Tibial nerve (tissue), 4 donors: Measurements from ENCODE around the gene ZNF184.

Source experiments
- CTCF ChIP-seq, 5 experiments: fragments of 200-600 bp in 3 of 5; fragments of 450-650 bp in 2 of 5; sonication (generic) in 3 of 5; IDR thresholded peaks; one replicate each; pipeline ENCODE4 v1.5.1; 2016 to 2019; ENCODE audit warnings: antibody characterized with exemption in 5 of 5, mild to moderate bottlenecking in 3 of 5, moderate library complexity in 2 of 5
- EP300 ChIP-seq, 2 donors: sonication (generic); formaldehyde crosslinking; IDR thresholded peaks; one replicate each; pipeline ENCODE4 v1.6.1; 2017; ENCODE audit warnings: antibody characterized with exemption in 2 of 2, mild to moderate bottlenecking in 1 of 2
- POLR2A ChIP-seq, 2 donors: fragments of 450-650 bp; IDR thresholded peaks; one replicate each; pipeline ENCODE4 v1.6.1; 2017; ENCODE audit warnings: antibody characterized with exemption in 2 of 2, mild to moderate bottlenecking in 2 of 2, moderate library complexity in 2 of 2

GRCh38 chr6:27517238-27517637, 44.3 kb upstream of the ZNF184 start:
- TF ChIP-seq CTCF (IDR thresholded peaks at IDR 0.05), result no peak
- no peak for TF ChIP-seq EP300 (IDR thresholded peaks at IDR 0.05)
- TF ChIP-seq POLR2A (IDR thresholded peaks at IDR 0.05), result no peak
